Fibroblast of lung (primary cell): ENCODE results near the gene PTPRU. TPM values are rescaled to one million over a fixed set of nuclear protein-coding genes. Genes with fewer than 3 reads are reported as not detected.
A peak's percentile ranks its signal among the peaks of the same experiment; 100 is the strongest.

Experiments
- DNase-seq, 2 donors: peaks; one replicate each; pipeline versions ENCODE4 v3.0.0 to v3.0.0-alpha.2; 2010; ENCODE audit warnings: low read depth in 2 of 2
- H2AFZ ChIP-seq: 2 replicates; pipeline ENCODE4 v1.5.1; 2012; ENCODE audit warnings: low read length, control low read depth, inconsistent platforms
- H3K27ac ChIP-seq: 2 replicates; pipeline ENCODE4 v1.5.1; 2011; ENCODE audit warnings: low read length, control low read depth; ENCODE audit not compliant: insufficient read depth
- H3K27me3 ChIP-seq: 2 replicates; pipeline ENCODE4 v1.5.1; 2011; ENCODE audit warnings: mild to moderate bottlenecking, low read length; ENCODE audit not compliant: control insufficient read depth, insufficient read depth
- H3K36me3 ChIP-seq: 2 replicates; pipeline ENCODE4 v1.5.1; 2011; ENCODE audit warnings: low read length; ENCODE audit not compliant: control insufficient read depth, insufficient read depth
- H3K4me1 ChIP-seq: 2 replicates; pipeline ENCODE4 v1.5.1; 2011; ENCODE audit warnings: low read length; ENCODE audit not compliant: control insufficient read depth, insufficient read depth; ENCODE audit errors: extremely low read depth
- H3K4me2 ChIP-seq: 2 replicates; pipeline ENCODE4 v1.5.1; 2011; ENCODE audit warnings: low read length, control low read depth; ENCODE audit not compliant: insufficient read depth; ENCODE audit errors: extremely low read depth
- H3K4me3 ChIP-seq, 4 experiments: fragments of 200-600 bp in 1 of 4; sonication (generic) in 1 of 4; replicated peaks in 1 of 4; 2 replicates each; pipeline ENCODE4 v1.5.1; 2011 to 2016; ENCODE audit warnings: low read length in 4 of 4, low read depth in 3 of 4, mild to moderate bottlenecking in 3 of 4, control low read depth in 2 of 4, inconsistent platforms in 1 of 4, mixed read lengths in 1 of 4; ENCODE audit not compliant: insufficient read depth in 1 of 4; ENCODE audit errors: control extremely low read depth in 1 of 4
- H3K79me2 ChIP-seq: 2 replicates; pipeline ENCODE4 v1.5.1; 2012; ENCODE audit warnings: mild to moderate bottlenecking, low read length, inconsistent platforms; ENCODE audit not compliant: control insufficient read depth, insufficient read depth
- H3K9ac ChIP-seq: 2 replicates; pipeline ENCODE4 v1.5.1; 2011; ENCODE audit warnings: mild to moderate bottlenecking, low read length, control low read depth; ENCODE audit not compliant: insufficient read depth
- H3K9me3 ChIP-seq: 2 replicates; pipeline ENCODE4 v1.5.1; 2012; ENCODE audit warnings: low read depth, low read length; ENCODE audit not compliant: control insufficient read depth, insufficient read depth
- H4K20me1 ChIP-seq: 2 replicates; pipeline ENCODE4 v1.5.1; 2011; ENCODE audit warnings: low read length; ENCODE audit not compliant: control insufficient read depth, insufficient read depth; ENCODE audit errors: extremely low read depth
- CTCF ChIP-seq, 2 donors: IDR thresholded peaks in 1 of 2; conservative IDR thresholded peaks in 1 of 2; 1 replicate in 1 of 2; 2 replicates in 1 of 2; pipeline ENCODE4 v1.5.1; 2011 to 2012; ENCODE audit warnings: low read length in 2 of 2, control low read depth in 1 of 2, inconsistent platforms in 1 of 2, low read depth in 1 of 2, mild to moderate bottlenecking in 1 of 2
- EZH2 ChIP-seq: IDR thresholded peaks from 2 replicates; pipeline ENCODE4 v1.5.1; 2012; ENCODE audit warnings: low read length, control low read depth, mild to moderate bottlenecking; ENCODE audit errors: missing control alignments
- polyA plus RNA-seq, 2 donors: library from polyadenylated mRNA; depleted of rRNA in 1 of 2; stranded (reverse) in 1 of 2; unstranded in 1 of 2; fragments of >200 nt; gene quantifications; 2 replicates each; pipeline ENCODE4 v1.2.1, GENCODE V29; 2011 to 2012; ENCODE audit warnings: missing spikeins in 1 of 2
- total RNA-seq: library from RNA; depleted of rRNA; stranded (reverse); fragments of >200 nt; gene quantifications from 2 replicates; pipeline ENCODE4 v1.2.1, GENCODE V29; 2014

PTPRU gene
- total and polyA plus RNA-seq, 2 donors (not counting 1 experiment from before 2014, with no cell fraction given), result 1.4 to 25.8 TPM

DNA sequence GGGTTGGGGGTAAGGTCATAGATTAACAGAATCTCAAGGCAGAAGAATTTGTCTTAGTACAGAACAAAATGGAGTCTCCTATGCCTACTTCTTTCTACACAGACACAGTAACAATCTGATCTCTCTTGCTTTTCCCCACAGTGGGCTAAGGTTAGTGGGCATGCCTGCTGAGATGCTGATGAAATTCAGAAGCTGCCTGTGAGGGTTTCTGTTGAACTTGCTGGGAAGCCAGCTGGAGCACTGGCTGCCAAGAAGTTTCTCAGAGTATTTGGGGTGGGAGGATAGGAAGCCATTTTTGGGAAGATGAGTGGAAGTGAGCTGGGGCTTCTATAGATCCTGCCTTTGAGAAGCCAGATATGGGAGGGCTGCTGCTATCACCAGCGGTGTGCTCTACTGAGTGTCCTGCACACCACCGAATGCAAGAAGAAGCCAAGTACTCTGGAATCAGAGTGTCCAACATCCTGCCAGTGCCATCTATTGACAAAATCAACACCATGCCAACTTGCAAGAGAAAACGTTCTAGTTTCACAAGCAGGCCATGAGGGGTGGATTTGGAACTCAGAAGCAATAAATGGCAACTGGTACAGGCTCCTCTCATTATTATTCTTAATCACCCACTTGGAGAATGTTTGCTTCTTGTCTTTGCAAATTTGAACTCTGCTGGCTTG, 102.7 kb downstream of the PTPRU start:
- no peaks in the 10 kb centered on the region for H3K79me2 ChIP-seq
- no peak overlapping the region for H3K4me3 ChIP-seq
- H3K27ac ChIP-seq, result no peak overlapping the region
- DNase-seq, result peak in 1 of 2 donors; percentile 6
- no peaks in the 10 kb centered on the region for H3K27me3 ChIP-seq
- no peak overlapping the region for H3K9ac ChIP-seq
- no peaks in the 10 kb centered on the region for H3K9me3 ChIP-seq
- H3K4me2 ChIP-seq, result no peak overlapping the region
- H3K36me3 ChIP-seq, result no peaks in the 10 kb centered on the region
- no peak overlapping the region for H2AFZ ChIP-seq
- H3K4me1 ChIP-seq, result no peaks in the 10 kb centered on the region
- no peaks in the 10 kb centered on the region for H4K20me1 ChIP-seq
- TF ChIP-seq CTCF (conservative IDR thresholded peaks at IDR 0.05 in 1 of 2, IDR thresholded peaks at IDR 0.05 in 1 of 2; ENCODE audit: low read depth in 1 of 2, low read length in 2 of 2) (no peak), EZH2 (no peak)

- Histone ChIP-seq H3K4me2 (no peak overlapping the region), H3K4me3 (no peak overlapping the region), H3K9me3 (no peaks in the 10 kb centered on the region), H3K36me3 (no peaks in the 10 kb centered on the region), H3K27me3 (peaks cover 4% of the 10 kb centered on the region), H4K20me1 (no peaks in the 10 kb centered on the region), H3K9ac (no peak overlapping the region), H2AFZ (no peak overlapping the region), H3K27ac (no peak overlapping the region), H3K79me2 (no peaks in the 10 kb centered on the region), H3K4me1 (no peaks in the 10 kb centered on the region)
- no peak for DNase-seq
- peak; percentile 14 to 21 for TF ChIP-seq CTCF (conservative IDR thresholded peaks at IDR 0.05 in 1 of 2, IDR thresholded peaks at IDR 0.05 in 1 of 2; ENCODE audit: low read depth in 1 of 2, low read length in 2 of 2)
- no peak for TF ChIP-seq EZH2
These were observed 105.6 kb downstream of the PTPRU start for GRCh38 chr1:29341936-29342335.

GRCh38 chr1:29342351-29342750, 106.0 kb downstream of the PTPRU start:
- H3K27ac ChIP-seq, result no peak overlapping the region
- DNase-seq, result no peak
- no peak overlapping the region for H3K4me3 ChIP-seq
- H3K9ac ChIP-seq, result no peak overlapping the region
- no peak overlapping the region for H3K4me2 ChIP-seq
- TF ChIP-seq CTCF (conservative IDR thresholded peaks at IDR 0.05 in 1 of 2, IDR thresholded peaks at IDR 0.05 in 1 of 2; ENCODE audit: low read depth in 1 of 2, low read length in 2 of 2) (no peak), EZH2 (no peak)
- no peaks in the 10 kb centered on the region for H3K79me2 ChIP-seq
- no peak overlapping the region for H2AFZ ChIP-seq
- H3K9me3 ChIP-seq, result no peaks in the 10 kb centered on the region
- H4K20me1 ChIP-seq, result no peaks in the 10 kb centered on the region
- no peaks in the 10 kb centered on the region for H3K4me1 ChIP-seq
- H3K36me3 ChIP-seq, result no peaks in the 10 kb centered on the region
- peaks cover 4% of the 10 kb centered on the region for H3K27me3 ChIP-seq
